ENCODE measurements around the gene GNS. TPM values are rescaled to one million over a fixed set of nuclear protein-coding genes. Genes with fewer than 3 reads are reported as not detected.

Gene GNS
- total RNA-seq, 1 donor from 2014 or later, result 76.7 TPM

- Mint-ChIP-seq H3K4me1 (ENCODE audit: unreplicated experiment) (peaks cover 15% of the 10 kb centered on the region), H3K4me3 (no peak overlapping the region), H3K27ac (no peak overlapping the region)
Measured at GRCh38 chr12:64706306-64706705, 52.9 kb downstream of the GNS start.

GRCh38 chr12:64701283-64701682, 57.9 kb downstream of the GNS start:
- DNase-seq (ENCODE audit: extremely low spot score, unreplicated experiment), result no peak
- no peaks in the 10 kb centered on the region for H3K27me3 Mint-ChIP-seq
- H3K27ac Mint-ChIP-seq, result no peak overlapping the region
- H3K4me1 Mint-ChIP-seq (ENCODE audit: unreplicated experiment), result peaks cover 22% of the 10 kb centered on the region
- TF ChIP-seq CTCF (conservative IDR thresholded peaks at IDR 0.05), result no peak
- no peaks in the 10 kb centered on the region for H3K9me3 Mint-ChIP-seq
- H3K4me3 Mint-ChIP-seq, result no peak overlapping the region
- H3K36me3 Mint-ChIP-seq, result peaks cover 11% of the 10 kb centered on the region

More at GRCh38 chr12:64706306-64706705, 52.9 kb downstream of the GNS start:
- Mint-ChIP-seq H3K9me3 (no peaks in the 10 kb centered on the region), H3K27me3 (no peaks in the 10 kb centered on the region), H3K36me3 (peaks cover 4% of the 10 kb centered on the region)
- no peak for TF ChIP-seq CTCF (conservative IDR thresholded peaks at IDR 0.05)
- no peak for DNase-seq (ENCODE audit: extremely low spot score, unreplicated experiment)

- no peaks in the 10 kb centered on the region for H3K27me3 Mint-ChIP-seq
- peaks cover 8% of the 10 kb centered on the region for H3K36me3 Mint-ChIP-seq
- no peak for TF ChIP-seq CTCF (conservative IDR thresholded peaks at IDR 0.05)
- DNase-seq (ENCODE audit: extremely low spot score, unreplicated experiment), result no peak
- peaks cover 23% of the 10 kb centered on the region for H3K4me1 Mint-ChIP-seq (ENCODE audit: unreplicated experiment)
- no peak overlapping the region for H3K27ac Mint-ChIP-seq
- no peak overlapping the region for H3K4me3 Mint-ChIP-seq
- no peaks in the 10 kb centered on the region for H3K9me3 Mint-ChIP-seq
Measured at GRCh38 chr12:64700532-64700931, 58.7 kb downstream of the GNS start.

DNA sequence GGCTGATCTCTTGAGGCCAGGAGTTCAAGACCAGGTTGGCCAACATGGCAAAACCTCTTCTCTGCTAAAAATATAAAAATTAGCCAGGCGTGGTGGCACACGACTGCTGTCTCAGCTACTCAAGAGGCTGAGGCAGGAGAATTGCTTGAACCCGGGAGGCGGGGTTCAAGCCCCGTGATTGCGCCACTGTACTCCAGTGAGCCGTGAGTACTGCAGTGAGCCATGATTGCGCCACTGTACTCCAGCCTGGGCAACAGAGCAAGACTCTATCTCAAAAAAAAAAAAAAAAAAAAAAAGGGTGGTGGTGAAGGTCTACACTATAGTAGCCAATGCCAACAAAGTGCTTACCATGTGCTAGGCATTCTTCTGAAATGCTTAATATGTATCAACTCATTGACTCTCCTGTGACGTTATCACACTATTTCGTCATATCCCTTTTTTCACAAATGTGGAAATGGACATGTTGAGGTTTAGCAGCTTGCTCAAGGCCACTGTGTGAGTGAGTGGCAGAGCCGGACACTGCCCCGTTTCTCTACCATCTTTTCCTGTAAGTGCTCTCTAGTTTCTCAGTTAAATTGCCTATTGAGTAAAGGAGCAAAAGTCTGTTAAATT, 59.6 kb downstream of the GNS start:
- Mint-ChIP-seq H3K4me3 (no peak overlapping the region), H3K27ac (no peak overlapping the region), H3K27me3 (no peaks in the 10 kb centered on the region), H3K9me3 (no peaks in the 10 kb centered on the region), H3K4me1 (ENCODE audit: unreplicated experiment) (peaks cover 28% of the 10 kb centered on the region), H3K36me3 (peaks cover 8% of the 10 kb centered on the region)
- no peak for DNase-seq (ENCODE audit: extremely low spot score, unreplicated experiment)
- TF ChIP-seq CTCF (conservative IDR thresholded peaks at IDR 0.05), result no peak

GRCh38 chr12:64696080-64696741, 63.0 kb downstream of the GNS start:
- no peaks in the 10 kb centered on the region for H3K27me3 Mint-ChIP-seq
- H3K27ac Mint-ChIP-seq, result no peak overlapping the region

More at GRCh38 chr12:64696080-64696741, 63.0 kb downstream of the GNS start:
- DNase-seq (ENCODE audit: extremely low spot score, unreplicated experiment), result no peak
- Mint-ChIP-seq H3K4me3 (no peak overlapping the region), H3K9me3 (no peaks in the 10 kb centered on the region), H3K36me3 (peaks cover 20% of the 10 kb centered on the region), H3K4me1 (ENCODE audit: unreplicated experiment) (peaks cover 47% of the 10 kb centered on the region)
- peak; percentile 64 for TF ChIP-seq CTCF (conservative IDR thresholded peaks at IDR 0.05)

All from type B pancreatic cell (in vitro differentiated cells).